Neuron (in vitro differentiated cells): ENCODE results near the gene YY1.
"Not testable (repeated sequence)": the region's sequence is repeated elsewhere in the genome, so short reads cannot be mapped to it uniquely, and the experiment has no call there.

Experiments
- H2AFZ ChIP-seq: one replicate; pipeline ENCODE4 v1.6.1; 2013; ENCODE audit warnings: low read depth, mild to moderate bottlenecking, inconsistent platforms, low read length, moderate library complexity
- H3K27me3 ChIP-seq: one replicate; pipeline ENCODE4 v1.6.1; 2013; ENCODE audit warnings: low read length; ENCODE audit not compliant: insufficient read depth
- H3K36me3 ChIP-seq: one replicate; pipeline ENCODE4 v1.6.1; 2013; ENCODE audit warnings: low read length; ENCODE audit not compliant: insufficient read depth
- H3K4me1 ChIP-seq: one replicate; pipeline ENCODE4 v1.6.1; 2013; ENCODE audit warnings: low read length; ENCODE audit not compliant: insufficient read depth
- H3K4me3 ChIP-seq: 2 replicates; pipeline ENCODE4 v1.5.1; 2013; ENCODE audit warnings: mild to moderate bottlenecking, low read length, moderate library complexity
- H3K9me3 ChIP-seq: one replicate; pipeline ENCODE4 v1.6.1; 2013; ENCODE audit warnings: low read length

The YY1 gene

GRCh38 chr14:100285021-100285912 is 46.3 kb downstream of the YY1 start:
- no peak overlapping the region for H2AFZ ChIP-seq
- H3K4me1 ChIP-seq = peaks cover 3% of the 10 kb centered on the region
- no peaks in the 10 kb centered on the region for H3K27me3 ChIP-seq
- H3K36me3 ChIP-seq = peaks cover 15% of the 10 kb centered on the region
- H3K4me3 ChIP-seq = no peak overlapping the region
- no peaks in the 10 kb centered on the region for H3K9me3 ChIP-seq

DNA sequence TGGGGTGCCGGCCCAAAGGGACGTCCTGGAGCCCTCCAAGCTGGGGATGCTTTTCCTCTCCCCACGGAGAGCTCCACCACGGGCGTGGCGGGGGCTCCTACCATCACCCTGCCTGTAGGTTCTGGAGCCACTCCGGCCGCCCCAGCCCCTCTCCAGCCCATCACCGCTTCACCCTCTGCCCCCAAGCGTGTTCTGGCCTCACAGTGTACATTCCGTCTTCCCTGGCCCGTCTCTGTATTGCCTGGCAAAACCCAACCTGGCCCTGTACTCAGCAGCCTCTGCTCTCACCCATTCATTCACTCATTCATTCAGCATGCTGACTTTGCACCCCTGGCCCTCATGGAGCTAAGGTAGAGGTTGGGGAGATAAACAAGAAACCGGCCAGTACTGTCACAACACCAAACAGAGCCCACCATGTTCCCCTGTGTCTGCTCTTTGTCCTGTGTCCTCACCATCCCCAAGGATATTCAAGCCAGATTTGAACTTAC is 47.0 kb downstream of the YY1 start:
- no peaks in the 10 kb centered on the region for H3K27me3 ChIP-seq
- H2AFZ ChIP-seq = no peak overlapping the region
- peaks cover 16% of the 10 kb centered on the region for H3K36me3 ChIP-seq
- H3K4me3 ChIP-seq = no peak overlapping the region
- no peaks in the 10 kb centered on the region for H3K9me3 ChIP-seq
- H3K4me1 ChIP-seq = peaks cover 6% of the 10 kb centered on the region

DNA sequence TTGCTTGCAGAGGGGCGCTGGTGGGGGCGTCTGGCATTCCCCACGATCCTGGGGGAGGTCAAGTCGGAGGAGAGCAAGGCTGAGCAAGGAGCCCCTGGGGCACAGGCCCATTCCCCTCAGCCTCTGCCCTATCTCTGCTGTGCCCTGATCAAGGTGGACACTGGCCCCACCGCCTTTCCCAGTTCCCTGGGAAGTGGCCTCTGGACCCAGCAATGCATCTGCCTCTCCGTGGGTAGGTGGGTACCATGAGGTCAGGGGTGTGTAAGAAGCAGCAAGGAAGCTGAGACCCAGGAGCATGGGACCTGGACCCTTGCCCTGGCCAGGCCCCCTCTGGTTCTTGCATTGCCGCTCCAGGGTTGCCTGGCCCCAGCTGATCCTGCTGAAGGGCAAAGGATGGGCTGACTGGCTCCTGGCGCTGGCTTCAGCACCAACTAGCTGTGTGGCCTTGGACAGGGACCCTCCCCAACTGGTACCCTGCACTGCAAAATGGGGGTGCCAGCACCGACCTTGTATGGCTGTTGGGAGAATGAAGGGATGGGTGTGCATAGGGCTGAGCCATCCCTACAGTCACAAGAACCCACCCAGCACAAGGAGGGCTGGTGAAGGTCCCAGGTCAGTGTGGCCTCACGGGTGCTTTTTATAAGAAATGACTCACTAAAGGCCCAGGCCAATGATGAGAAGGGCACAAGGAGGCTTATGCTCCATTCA is 47.7 kb downstream of the YY1 start:
- H2AFZ ChIP-seq = no peak overlapping the region
- no peaks in the 10 kb centered on the region for H3K9me3 ChIP-seq
- no peaks in the 10 kb centered on the region for H3K27me3 ChIP-seq
- no peak overlapping the region for H3K4me3 ChIP-seq
- peaks cover 16% of the 10 kb centered on the region for H3K36me3 ChIP-seq
- peaks cover 8% of the 10 kb centered on the region for H3K4me1 ChIP-seq

DNA sequence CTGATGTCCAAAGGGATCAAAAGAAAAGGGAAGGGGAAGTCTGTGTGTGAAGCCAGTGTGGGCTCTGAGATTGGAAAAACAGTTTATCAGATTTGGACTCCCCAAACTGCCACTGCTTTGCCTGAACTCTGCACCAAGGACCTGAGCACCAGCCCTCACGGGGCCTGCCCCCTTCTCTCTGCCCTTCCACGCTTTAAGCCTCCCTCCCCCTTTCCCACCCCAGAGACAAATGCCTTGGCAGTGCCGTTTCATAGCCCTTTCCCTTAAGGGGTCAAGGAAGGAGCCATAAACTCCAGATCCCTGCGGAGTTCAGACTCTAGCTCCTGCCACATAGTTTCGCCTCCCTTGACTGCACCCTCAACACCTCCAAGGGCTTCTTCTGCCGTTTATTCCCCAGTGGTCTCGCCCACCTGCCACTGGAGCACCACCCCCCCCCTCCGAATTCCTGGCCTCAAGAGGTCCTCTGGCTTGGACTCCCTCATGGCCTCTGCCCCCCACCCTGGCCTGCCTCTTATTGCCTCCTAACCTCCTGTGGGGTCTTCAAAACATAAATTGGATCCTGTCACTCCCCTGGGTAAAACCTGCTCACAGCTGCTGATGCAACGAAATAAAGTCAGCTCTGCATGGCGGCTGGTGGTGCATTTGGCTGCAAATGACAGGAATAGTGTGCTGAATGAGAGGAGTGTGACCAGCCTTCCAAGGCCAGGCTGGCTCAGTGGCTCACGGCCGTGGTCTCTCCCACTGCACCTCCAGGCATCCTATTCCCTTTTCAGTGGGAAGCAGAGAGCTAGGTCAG is 48.5 kb downstream of the YY1 start:
- peaks cover 8% of the 10 kb centered on the region for H3K4me1 ChIP-seq
- H2AFZ ChIP-seq = no peak overlapping the region
- peaks cover 21% of the 10 kb centered on the region for H3K36me3 ChIP-seq
- no peaks in the 10 kb centered on the region for H3K27me3 ChIP-seq
- no peaks in the 10 kb centered on the region for H3K9me3 ChIP-seq
- no peak overlapping the region for H3K4me3 ChIP-seq

GRCh38 chr14:100287998-100288295 is 49.0 kb downstream of the YY1 start:
- not testable (repeated sequence) for H3K4me3 ChIP-seq, H3K9me3 ChIP-seq, H3K4me1 ChIP-seq, H3K27me3 ChIP-seq, H2AFZ ChIP-seq
- H3K36me3 ChIP-seq = peaks cover 26% of the 10 kb centered on the region

GRCh38 chr14:100288382-100289185 is 49.6 kb downstream of the YY1 start:
- H3K27me3 ChIP-seq = no peaks in the 10 kb centered on the region
- peaks cover 32% of the 10 kb centered on the region for H3K36me3 ChIP-seq
- no peak overlapping the region for H3K4me3 ChIP-seq
- peaks cover 8% of the 10 kb centered on the region for H3K4me1 ChIP-seq
- H3K9me3 ChIP-seq = no peaks in the 10 kb centered on the region
- no peak overlapping the region for H2AFZ ChIP-seq

- peaks cover 32% of the 10 kb centered on the region for H3K36me3 ChIP-seq
- peaks cover 8% of the 10 kb centered on the region for H3K4me1 ChIP-seq
- H3K4me3 ChIP-seq = no peak overlapping the region
- no peaks in the 10 kb centered on the region for H3K9me3 ChIP-seq
- no peak overlapping the region for H2AFZ ChIP-seq
- H3K27me3 ChIP-seq = no peaks in the 10 kb centered on the region
Measured at GRCh38 chr14:100289916-100290606, 51.1 kb downstream of the YY1 start.

- Histone ChIP-seq H3K4me1 (peaks cover 8% of the 10 kb centered on the region), H3K9me3 (no peaks in the 10 kb centered on the region), H3K27me3 (no peaks in the 10 kb centered on the region), H3K36me3 (peaks cover 32% of the 10 kb centered on the region), H2AFZ (no peak overlapping the region), H3K4me3 (no peak overlapping the region)
Measured at GRCh38 chr14:100290607-100291304, 51.8 kb downstream of the YY1 start.

GRCh38 chr14:100291305-100292075 is 52.5 kb downstream of the YY1 start:
- Histone ChIP-seq H2AFZ (no peak overlapping the region), H3K9me3 (no peaks in the 10 kb centered on the region), H3K36me3 (peaks cover 32% of the 10 kb centered on the region), H3K27me3 (no peaks in the 10 kb centered on the region), H3K4me1 (peaks cover 8% of the 10 kb centered on the region), H3K4me3 (no peak overlapping the region)

- Histone ChIP-seq H3K4me1 (peaks cover 8% of the 10 kb centered on the region), H3K27me3 (no peaks in the 10 kb centered on the region), H3K4me3 (no peak overlapping the region), H3K36me3 (peaks cover 32% of the 10 kb centered on the region), H3K9me3 (no peaks in the 10 kb centered on the region), H2AFZ (no peak overlapping the region)
Measured at GRCh38 chr14:100292301-100292775, 53.4 kb downstream of the YY1 start.

- Histone ChIP-seq H3K36me3 (peaks cover 35% of the 10 kb centered on the region), H3K9me3 (no peaks in the 10 kb centered on the region), H2AFZ (no peak overlapping the region), H3K4me1 (peaks cover 8% of the 10 kb centered on the region), H3K4me3 (no peak overlapping the region), H3K27me3 (no peaks in the 10 kb centered on the region)
Measured at GRCh38 chr14:100292776-100293461, 54.0 kb downstream of the YY1 start.
